Prostate gland (tissue), 2 donors: Measurements from ENCODE around the gene GNAQ.

ENCODE experiments used
- POLR2A ChIP-seq: fragments of 450-650 bp; IDR thresholded peaks from one replicate; pipeline ENCODE4 v1.6.1; 2016; ENCODE audit warnings: antibody characterized with exemption, mild to moderate bottlenecking
- TF ChIP-seq, protein P1 (sequence below), 4 experiments: fragments of 200-600 bp in 2 of 4; fragments of 450-650 bp in 2 of 4; sonication (generic) in 2 of 4; IDR thresholded peaks; 1 replicate in 3 of 4; 2 replicates in 1 of 4; pipeline ENCODE4 v1.5.1; 2016 to 2019; ENCODE audit warnings: antibody characterized with exemption in 4 of 4, mild to moderate bottlenecking in 2 of 4, moderate library complexity in 2 of 4

DNA sequence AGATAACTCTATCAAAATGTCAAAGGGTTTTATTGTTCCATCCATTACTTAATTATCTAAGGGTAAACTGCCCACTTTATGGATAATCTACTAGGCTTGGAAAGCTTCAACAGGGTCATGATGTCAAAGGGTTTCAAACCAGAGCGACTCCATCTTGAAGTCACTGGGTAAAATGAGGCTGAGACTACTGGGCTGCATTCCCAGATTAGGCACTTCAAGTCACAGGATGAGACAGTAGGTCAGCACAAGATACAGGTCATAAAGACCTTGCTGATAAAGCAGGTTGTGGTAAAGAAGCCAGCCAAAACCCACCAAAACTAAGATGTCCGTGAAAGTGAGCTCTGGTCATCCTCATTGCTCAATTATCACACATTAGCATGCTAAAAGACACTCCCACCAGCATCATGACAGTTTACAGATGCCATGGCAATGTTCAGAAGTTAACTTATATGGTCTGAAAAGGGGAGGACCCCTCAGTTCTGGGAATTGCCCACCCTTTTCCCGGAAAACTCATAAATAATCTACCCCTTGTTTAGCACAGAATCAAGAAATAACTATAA is 138.6 kb downstream of the GNAQ start:
- TF ChIP-seq, protein P1, sequence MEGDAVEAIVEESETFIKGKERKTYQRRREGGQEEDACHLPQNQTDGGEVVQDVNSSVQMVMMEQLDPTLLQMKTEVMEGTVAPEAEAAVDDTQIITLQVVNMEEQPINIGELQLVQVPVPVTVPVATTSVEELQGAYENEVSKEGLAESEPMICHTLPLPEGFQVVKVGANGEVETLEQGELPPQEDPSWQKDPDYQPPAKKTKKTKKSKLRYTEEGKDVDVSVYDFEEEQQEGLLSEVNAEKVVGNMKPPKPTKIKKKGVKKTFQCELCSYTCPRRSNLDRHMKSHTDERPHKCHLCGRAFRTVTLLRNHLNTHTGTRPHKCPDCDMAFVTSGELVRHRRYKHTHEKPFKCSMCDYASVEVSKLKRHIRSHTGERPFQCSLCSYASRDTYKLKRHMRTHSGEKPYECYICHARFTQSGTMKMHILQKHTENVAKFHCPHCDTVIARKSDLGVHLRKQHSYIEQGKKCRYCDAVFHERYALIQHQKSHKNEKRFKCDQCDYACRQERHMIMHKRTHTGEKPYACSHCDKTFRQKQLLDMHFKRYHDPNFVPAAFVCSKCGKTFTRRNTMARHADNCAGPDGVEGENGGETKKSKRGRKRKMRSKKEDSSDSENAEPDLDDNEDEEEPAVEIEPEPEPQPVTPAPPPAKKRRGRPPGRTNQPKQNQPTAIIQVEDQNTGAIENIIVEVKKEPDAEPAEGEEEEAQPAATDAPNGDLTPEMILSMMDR (IDR thresholded peaks at IDR 0.05): no peak
- no peak for TF ChIP-seq POLR2A
